Right ventricle myocardium superior (tissue), 1 donor: ENCODE measurements around the gene MYT1. TPM values are rescaled to one million over a fixed set of nuclear protein-coding genes. Genes with fewer than 3 reads are reported as not detected.

Experiments used
- ATAC-seq: fragments of 200-7000 bp; cut with Tn5 transposase; one replicate; pipeline ENCODE4 v1.9.1; 2020; ENCODE audit warnings: mild to moderate bottlenecking; ENCODE audit not compliant: poor library complexity
- DNase-seq: peaks from one replicate; pipeline ENCODE4 v3.0.0-alpha.2; 2020
- intact Hi-C: fragments of 100-400 bp; cut with DNase I; formaldehyde crosslinking; loops from one replicate; pipeline ENCODE4 v1.11.2; 2022
- total RNA-seq: library from RNA; stranded (reverse); fragmentation: NEBNext Ultra II Directional; extraction: Animal tissue kit (Norgen Biotek cat#: 25700); gene quantifications from one replicate; pipeline ENCODE4 v1.2.1, GENCODE V29; 2021
- donor health status: DM: no; HTN: yes; CAD: no; lungs with severe emphysema.

Gene MYT1
- total RNA-seq, 1 donor from 2014 or later = 0.40 TPM

DNA sequence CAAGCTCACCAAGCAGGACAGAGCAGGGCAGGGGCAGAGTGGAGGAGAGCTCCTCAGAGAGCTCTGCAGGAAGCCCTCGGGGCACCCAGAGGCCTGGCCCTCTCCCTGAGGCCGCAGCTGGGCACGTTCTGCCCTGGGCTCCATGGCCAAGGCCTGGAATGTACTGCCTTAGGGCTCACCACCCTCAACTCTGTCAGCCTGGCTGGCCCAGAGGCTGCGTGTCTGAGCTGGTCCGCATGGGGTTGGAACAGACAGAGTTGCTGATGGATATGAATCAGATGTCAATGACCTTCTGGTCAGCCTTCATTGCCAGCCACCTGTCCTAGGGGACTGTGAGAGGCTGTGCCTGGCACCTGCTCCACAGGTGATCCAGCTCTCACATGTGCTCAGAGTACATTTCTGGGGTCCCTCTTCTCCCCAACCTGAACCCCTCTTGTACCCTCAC, 58.1 kb downstream of the MYT1 start:
- ATAC-seq = peak; percentile 53
- no peak for DNase-seq
- intact Hi-C loops = no loop called here

DNA sequence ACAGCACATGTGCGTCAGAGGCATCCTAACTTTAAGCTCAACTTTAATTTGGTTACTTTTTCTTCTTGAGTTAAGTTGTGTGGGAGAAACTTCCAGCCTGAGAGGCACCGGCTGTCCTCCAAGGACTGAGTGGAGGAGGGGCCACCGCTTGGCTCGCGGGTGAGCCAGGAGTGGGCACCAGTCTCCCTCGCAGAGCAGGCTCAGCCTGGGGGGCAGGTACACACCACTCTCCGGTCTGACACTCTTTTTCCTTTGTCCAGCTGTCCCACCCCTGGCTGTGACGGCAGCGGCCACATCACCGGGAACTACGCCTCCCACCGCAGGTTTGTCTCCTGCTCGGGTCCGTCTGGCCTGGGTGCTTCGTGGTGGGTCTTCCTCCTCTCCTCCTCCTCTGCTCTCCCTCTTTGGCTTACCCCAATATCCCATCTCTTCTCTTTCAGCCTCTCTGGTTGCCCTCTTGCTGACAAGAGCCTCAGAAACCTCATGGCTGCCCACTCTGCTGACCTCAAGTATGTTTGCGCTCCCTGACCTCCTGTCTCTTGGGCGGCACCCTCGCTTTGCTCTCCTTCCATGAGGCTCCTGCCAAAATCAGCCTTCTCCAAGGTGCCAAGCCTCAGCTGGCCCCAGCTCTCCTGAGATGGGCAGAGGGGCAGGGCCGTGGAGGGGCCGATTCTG, 58.7 kb downstream of the MYT1 start:
- intact Hi-C loops = no loop called here
- DNase-seq (no peak), ATAC-seq (no peak)

DNA sequence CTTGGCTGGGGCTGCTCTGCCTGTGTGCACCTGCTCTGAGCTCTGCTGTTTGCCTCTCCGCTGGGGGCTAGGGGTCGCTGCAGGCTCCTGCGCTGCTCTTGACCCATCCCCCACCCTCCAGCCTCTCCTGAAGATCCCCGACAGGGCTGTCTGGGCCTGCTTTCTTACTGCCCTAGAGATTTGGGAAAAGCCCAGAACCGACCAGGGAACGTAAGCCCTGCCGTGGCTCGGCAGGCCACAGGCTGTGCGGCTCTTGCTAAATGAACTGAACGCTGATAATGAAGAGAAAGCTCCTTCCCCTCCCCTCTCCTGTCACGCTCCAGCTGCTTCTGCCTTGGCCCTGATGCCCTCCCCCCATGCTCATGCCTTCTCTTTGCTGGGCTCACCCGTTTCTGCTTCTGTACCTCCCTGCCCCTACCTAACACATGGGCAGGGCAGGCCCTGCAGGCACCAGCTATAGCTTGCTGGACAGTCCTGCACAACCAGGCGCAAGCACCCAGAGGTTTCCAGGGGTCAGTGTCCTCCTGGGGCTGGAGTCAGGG, 59.3 kb downstream of the MYT1 start:
- intact Hi-C loops = no loop called here
- DNase-seq (peak; percentile 63), ATAC-seq (peak; percentile 73)

DNA sequence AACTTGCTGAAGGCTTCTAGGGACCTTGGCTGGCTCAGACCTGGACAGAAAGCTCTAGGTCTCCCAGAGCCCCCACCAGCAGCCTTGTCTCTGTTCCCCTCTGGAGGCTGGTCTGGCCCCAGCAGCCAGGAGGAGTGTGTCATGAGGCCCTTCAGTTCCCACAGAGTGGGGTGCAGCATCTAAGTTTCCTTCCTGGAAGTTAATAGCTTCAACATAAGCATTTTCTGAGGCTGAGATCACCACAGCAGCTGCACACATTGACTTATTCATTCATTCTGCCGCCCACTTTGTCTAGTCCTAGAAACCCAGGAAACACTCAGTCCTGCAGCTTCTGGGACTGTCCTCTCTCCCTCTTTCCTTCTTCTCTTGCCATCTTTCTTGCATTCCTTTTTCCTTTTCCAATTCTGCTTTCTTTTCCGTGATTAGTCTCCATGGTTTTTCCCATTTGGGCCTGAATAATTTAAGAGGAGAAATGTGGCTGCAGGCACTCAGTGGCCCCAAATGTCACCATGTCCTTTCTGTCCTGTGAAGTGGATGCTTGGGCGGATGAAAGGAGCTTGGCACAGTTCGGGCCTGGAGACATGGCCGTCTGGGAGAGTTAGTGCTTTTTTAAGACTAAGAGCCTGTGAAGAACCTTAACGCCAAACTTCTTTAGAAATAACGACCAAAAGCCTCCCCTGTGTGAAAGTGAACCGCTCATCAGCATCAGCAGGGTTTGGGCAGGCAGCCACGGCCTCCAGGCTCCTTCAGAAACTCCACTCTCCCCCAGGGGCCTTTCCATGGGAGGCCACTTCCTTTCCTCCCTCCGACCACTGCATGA, 60.3 kb downstream of the MYT1 start:
- peak; percentile 72 for ATAC-seq
- no peak for DNase-seq
- intact Hi-C loops = no loop called here

DNA sequence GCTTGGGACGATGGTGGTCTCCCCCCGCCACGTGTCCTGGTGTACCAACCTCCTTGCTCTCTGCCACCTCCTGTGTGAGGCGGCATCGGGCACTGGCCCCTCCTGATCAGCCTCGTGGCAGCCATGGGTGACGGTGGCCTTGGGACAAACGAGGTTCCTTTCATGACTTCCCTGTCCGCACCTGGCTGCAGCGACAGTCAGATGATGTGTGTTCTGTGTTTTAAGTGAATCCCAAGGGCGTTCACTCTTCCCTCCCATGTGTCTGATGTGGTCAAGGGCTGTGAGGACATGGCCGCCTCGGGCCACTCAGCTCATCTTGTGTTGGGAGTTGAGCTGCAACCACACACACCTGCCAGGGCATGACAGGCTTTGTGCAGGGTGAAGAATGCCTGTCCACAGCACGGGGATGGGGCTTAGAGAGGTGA, 60.9 kb downstream of the MYT1 start:
- no peak for DNase-seq
- ATAC-seq = no peak
- intact Hi-C loops = no loop called here

DNA sequence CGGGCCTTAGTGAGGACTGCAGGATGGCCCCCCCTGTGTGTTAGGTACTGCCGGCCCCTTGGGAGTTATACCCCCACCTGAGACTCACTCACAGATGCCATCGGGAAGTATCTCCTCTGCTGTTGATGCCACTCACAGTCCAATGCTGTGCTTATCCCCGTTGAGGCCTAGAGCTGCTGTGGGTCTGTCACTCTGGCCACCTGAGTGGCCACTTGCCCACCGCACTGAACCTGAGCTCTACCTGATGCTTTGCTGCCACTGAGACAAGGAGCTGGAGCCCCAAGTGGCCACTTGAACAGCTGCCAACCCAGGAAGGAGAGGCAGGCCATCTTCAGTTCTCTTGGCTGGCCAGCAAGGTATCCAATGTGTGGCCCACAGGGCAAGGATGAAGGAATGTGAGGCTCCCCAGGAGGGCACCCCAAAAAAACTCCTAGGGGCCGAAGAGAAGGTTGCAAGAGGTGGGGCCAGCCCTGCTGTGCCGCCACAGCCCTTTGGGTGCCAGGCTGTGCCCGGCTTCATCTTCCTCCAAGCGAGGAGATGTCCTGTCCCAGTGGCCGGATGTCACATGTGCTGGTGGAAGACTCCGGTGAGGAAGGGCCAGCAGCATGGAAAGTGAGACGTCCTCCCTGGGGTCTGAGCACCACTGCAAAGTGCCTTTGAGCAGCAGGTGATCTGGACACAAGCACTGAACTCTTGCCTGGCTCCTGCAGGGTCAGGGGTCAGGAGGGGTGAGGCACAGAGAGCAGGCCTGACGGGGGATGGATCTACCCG, 61.8 kb downstream of the MYT1 start:
- intact Hi-C loops = no loop called here
- DNase-seq (peak; percentile 10), ATAC-seq (no peak)

DNA sequence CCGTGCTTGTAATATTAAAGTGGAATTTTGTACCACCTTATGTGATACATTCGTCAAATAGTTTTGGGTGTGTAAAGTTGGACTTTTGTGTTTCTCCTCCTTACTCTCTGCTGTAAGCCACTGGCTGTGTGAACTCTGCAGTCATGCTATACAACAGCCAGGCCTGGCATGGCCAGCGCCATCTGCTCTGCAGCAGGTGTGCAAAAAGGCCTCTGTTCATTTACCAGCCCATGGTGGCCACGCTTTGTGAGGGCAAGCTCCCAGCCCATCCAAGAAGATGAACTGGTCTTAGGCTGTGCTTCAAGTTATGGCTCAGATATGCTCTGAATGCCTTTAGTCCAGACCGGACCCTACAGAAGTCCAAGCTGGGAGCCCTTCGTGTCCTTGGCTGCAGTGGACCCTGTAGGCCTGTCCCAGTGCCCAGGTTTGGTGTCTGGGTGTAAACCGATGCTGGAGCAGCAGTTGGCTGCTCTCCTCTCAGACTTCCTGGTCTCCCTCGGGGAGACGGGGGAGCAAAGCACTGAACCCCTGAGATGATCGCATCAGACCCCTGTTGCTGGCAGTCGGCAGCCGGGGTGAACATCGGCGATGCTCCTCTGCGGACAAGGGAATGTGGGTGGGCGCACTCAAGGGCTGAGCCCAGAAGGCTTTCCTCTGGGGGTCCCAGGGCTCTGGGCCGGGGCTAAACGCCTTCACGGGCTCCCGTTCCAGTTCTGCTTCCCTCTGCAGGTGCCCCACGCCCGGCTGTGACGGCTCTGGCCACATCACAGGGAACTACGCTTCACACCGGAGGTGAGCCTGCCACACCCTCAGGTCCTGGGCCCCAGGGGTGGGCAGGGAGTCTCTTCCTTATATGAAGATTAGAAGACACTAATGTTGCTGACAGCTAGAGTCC, 62.7 kb downstream of the MYT1 start:
- intact Hi-C loops = no loop called here
- ATAC-seq (no peak), DNase-seq (peak; percentile 33)

DNA sequence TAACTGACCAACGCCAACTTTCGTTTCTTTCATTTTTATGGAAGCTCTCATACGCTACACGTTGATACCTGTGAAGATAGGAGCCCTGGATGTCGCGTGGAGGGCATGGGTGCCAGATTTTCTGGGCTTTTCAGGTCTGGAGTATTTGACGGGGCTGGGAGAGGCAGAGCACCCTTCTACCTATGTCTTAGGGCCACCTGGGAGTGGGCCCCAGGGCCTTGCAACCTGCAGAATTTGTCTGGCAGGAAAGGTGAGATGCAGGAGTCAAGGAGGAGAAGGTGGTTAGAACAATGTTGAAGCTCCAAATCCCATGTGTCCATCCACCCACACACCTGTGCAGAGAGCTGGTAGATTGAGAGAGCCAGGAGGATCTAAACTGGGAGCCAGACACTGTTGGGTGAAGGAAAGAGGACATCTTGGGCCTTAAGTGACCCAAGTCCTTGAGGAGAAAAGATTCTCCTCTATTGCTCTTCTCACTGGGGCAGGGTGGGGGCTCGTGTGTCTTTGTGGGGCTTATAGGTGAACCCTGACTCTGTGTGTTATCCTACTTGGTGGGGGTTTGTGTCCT, 63.9 kb downstream of the MYT1 start:
- DNase-seq = peak; percentile 11
- no peak for ATAC-seq
- intact Hi-C loops = no loop called here

DNA sequence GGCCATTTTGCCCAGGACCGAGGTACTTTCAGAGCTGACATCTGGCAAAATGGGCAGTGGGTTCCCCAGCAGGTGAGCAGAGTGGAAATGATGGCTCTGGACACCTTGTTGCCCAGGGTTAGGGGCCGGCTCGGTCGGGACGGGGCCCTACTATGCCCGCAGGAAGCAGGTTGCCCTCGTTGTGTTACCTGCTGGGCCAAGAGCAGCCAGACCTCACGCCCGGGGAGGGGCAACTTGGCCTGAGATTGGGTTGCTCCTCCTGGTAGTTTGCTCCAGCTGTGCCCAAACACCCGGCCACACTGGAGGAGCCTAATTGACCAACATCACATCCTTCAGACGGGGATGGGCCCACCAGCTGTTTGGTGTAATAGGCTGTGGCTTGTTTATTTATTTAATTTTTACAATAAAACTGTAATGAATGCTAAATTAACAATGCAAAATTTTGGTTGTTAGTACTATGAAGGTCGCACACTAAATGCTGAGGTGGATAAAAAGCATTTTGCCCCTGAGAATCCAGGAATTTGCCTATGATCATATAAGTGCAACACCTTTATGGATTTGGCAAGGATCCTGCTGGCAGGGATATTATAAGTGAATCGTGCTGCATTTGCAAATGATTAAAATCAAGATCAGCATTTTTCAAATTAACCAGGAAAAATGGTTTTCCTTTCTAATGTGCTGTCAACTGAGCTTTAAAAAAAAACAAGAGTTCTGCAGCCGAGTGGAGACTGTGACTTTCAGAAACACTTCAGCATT, 64.7 kb downstream of the MYT1 start:
- ATAC-seq (no peak), DNase-seq (peak; percentile 8)
- intact Hi-C loops = no loop called here

DNA sequence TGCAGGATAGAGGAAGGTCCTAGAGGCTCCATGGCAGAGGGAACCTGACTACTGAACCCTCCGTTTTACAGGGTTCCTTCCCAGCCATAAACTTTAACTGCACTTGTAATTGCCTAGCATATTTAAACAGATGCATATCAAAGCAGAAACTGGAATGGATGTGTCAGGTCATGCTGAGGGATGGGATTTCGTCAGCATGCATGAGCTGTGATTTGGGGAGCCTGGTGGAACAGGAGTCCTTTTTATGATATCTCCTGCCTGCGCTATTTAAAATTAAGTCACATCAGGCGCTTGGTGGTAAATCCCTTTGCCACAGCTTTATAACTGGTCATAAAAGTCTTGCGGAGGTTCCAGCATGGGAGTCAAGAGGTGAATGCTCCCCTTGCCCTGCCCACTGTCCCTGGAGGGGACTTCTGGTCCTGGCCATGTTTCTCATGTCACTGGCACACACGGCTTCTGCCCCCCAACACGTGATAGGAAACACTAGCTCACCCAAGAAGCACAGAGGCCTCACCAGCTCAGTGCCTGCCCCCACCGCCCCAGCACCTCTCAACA, 65.3 kb downstream of the MYT1 start:
- ATAC-seq = no peak
- intact Hi-C loops = no loop called here
- DNase-seq = peak; percentile 10

DNA sequence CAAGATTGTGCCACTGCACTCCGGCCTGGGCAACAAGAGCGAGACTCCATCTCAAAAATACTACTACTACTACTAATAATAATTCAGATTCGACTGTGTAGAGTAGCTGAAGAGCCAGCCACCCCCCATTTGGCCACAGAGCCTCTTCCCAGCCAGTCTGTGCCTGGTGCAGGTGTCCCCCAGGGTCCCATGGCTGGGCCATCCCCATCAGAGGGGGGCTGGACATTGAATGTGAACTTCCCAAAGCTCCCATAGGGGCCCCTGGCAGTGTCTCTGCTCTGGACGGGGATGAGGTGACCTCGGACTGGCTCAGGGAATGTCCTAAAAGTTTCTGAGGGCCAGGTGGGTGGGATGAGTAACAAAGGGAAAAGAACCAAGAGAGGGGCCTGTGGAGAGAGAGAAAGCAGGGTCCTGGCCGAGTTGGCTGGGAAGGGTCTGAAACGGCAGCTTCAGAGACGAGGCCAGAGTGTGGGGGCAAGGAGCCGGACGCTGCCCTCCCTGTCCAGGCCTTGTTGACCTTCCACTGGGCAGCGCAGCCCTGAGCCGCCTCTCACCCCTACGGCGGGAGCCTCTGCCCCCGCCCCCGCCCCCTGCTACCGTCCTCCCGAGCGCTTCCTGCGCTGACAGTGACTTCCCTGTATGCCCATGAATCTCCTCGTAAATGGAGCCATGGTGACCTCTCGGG, 66.4 kb downstream of the MYT1 start:
- ATAC-seq (no peak), DNase-seq (peak; percentile 22)
- intact Hi-C loops = no loop called here

DNA sequence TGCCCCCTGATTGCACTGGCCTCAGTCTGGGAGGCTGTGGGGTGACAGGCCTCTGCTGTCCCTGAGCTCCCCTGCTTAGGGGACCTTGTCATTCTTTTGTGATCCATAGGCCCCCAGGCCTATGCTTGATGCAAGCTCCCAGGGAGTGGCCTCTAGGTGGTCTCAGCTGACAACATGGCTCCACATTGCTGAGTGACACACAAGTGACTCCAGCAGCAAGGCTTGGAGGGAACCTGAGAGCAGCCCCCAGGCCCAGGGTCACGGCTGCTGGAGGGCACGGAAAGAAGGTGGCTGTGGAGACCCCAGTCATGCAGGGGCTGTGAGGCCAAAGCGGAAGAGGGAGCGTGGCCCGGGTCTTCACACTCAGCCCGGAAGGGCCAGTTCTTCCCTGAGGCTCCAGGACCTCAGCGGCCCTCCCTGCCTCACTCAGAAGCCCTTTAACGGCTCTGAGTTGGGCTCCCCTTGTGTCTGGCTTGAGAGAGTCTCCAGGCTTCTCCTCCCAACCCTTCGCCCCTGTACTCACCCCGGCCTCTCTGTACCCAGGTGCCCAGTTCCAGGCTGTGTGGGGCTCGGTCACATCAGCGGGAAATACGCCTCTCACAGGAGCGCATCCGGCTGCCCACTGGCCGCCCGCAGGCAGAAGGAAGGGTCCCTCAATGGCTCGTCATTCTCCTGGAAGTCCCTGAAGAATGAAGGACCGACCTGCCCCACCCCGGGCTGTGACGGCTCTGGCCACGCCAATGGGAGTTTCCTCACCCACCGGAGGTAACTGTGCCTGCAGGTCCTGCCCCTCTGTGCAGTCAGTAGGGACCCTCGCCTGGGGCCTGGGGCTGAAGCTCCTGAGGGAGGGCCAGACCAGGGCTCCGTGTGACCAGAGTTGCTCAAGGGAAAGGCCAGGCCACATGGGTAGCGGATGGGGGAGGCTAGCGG, 67.6 kb downstream of the MYT1 start:
- intact Hi-C loops = no loop called here
- DNase-seq = peak; percentile 25

DNA sequence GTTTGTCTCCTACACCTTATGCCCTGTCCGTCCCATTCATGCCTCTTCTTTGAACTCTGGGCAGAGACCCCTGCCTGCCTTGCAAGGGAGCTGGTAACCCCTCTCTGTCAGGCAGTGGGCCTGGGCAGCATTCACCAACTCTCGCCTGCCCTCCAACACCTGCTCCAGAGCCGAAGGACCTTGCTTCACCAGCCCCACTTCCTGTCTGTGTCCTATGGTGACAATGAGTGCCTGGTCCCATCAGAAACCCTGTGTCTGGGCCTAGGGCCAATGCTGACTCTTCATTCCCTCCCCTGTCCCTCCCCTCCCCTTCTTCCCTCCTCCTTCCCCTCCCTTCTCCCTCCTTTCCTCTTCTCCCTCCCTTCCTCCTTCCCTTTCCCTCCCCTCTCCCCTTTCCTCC, 68.5 kb downstream of the MYT1 start:
- ATAC-seq (peak; percentile 59), DNase-seq (peak; percentile 53)
- intact Hi-C loops = no loop called here

More for the DNA sequence above, 67.6 kb downstream of the MYT1 start:
- ATAC-seq = no peak

DNA sequence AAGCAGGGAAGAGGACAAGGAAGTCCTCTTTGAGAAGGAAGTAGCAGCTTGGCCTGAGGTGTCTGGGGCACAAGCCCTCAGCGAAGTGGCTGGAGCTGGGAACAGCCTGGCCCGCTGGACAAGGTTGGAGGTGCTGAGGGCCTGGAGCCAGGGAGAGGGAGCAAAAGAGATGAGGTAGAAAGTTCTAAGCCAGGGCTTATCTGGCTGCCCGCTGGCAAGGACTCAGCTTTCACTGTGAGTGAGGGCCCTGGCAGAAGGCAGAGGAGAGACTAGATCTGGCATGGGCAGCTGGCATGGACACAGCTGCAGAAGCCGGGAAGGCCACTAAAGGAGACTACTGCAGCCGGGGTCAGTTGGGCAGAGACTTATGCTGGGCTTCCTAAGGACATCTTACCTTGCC, 69.5 kb downstream of the MYT1 start:
- peak; percentile 94 for ATAC-seq
- intact Hi-C loops = no loop called here
- DNase-seq = peak; percentile 86

DNA sequence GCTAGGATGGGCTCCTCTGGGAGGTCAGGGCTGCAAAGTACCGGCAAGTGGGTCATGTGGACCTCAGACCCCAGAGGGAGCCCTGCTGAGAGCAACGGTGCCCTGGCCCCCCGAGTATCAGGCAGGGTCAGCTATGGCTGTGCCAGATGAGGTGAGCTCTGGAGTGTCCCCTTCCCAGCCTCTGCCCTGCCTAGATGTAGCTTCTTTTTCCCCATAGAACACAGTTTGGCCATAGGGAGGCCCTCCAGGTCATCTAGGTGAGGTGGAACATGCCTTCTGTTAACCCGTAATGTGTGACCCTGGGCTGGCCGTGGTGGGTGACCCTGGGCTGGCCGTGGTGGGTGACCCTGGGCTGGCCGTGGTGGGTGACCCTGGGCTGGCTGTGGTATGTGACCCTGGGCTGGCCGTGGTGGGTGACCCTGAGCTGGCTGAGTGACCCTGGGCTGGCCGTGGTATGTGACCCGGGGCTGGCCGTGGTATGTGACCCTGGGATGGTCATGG, 70.1 kb downstream of the MYT1 start:
- no peak for ATAC-seq
- intact Hi-C loops = no loop called here
- peak; percentile 26 for DNase-seq
